NCI-H774 (cell line): Measurements from ENCODE around the gene OTX1.
"Not testable (repeated sequence)": the region's sequence is repeated elsewhere in the genome, so short reads cannot be mapped to it uniquely, and the experiment has no call there.

Source experiments
- DNase-seq: peaks from one replicate; lab custom pipeline; 2025; lab: John Stamatoyannopoulos, UW

Gene OTX1

DNA sequence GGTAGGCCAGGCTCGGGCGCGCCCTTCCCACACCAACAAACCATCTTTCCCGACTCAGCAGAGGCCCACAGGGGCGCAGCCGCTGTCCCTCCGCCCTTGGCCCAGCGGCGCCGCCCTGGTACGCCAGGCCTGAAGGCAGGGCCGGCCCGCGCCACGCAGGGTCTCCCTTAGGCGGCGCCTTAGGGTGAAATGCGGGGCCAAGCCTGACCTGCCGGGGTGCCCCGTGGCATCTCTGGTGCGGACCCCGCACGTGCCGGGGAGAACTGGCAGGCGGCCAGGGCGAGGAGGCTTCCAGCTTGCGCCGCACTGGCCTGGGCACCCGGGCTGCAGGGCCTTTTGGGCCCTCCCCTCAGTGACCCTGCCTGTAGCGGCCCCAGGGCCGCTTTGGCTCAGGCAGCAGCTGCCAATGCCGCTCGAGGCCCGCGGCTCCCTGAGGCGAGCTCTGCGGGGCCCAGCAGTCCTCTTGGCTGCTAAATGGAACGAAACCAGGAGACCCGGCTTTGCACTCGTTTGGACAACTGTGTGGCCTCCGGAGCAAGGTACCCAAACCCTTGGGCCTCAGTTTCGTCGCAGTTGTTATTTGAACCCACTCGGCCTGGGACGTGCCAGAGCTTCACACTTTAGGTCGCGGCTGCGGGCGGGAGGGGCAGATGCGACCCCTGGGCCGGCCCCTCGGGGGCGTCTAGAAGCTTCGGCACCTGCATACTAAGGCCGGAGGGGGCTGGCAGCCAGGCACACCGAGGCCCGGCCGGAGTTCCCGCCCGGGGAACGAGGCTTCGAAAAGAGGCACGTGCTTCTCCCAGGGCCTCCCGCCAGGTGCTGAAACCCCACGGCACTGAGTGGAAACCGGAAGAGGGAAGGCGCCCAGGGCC is 8.5 kb downstream of the OTX1 start:
- DNase-seq: no peak

DNA sequence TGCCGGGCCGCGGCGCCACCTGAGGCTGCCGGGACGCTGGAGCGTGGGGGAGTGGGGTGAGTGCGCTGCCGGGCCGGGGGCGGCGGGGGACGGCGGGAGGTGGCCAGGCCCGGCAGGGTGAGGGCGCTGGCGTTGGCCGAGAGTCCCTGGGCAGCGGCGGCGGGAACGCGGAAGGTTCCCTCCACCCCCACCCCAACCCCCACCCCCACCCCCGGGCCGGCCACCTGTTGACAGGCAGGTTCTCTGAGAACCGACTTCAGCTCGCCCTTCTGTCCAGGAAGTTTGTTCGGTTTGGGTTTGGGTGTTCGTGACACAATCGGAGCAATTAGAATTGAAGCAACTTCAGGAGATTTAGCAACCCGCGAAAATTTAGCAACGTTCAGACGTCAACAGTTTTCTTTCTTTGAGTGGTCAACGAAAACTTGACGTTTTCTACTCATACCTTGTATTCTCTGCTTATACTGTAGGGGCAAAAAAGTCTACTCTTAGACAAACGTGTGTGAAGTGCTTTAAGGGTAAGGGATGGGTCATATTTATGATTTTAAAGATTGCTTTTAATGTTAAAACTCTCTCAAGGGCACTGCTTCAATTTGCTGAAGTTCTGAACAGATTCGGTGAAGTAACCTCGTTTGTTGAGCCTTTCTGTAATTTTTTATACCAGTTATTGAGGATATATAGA is 9.3 kb downstream of the OTX1 start:
- no peak for DNase-seq

DNA sequence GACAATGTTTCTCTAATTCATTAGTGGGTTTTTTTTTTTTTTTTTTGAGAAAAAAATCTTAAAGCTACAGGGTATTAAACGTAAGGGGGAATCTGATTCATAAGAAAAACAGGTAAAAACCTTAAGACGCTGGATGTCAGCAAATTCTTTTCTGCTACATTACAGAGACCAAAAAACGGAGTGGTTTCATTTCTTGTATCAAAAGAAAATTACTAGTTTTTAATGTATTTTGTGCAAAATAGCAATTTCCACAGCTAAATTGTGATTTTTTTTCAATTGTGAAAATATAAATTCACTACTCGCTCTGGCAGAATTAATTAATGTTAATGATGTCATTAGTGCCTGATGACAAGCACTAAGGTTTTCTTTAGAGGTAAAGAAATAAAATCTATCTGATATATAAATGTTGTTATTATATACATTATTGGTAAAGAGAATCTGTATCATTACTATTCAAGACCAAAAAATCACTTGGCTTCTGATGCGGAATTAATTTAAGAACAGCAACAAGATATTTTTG is 9.9 kb downstream of the OTX1 start:
- no peak for DNase-seq

DNA sequence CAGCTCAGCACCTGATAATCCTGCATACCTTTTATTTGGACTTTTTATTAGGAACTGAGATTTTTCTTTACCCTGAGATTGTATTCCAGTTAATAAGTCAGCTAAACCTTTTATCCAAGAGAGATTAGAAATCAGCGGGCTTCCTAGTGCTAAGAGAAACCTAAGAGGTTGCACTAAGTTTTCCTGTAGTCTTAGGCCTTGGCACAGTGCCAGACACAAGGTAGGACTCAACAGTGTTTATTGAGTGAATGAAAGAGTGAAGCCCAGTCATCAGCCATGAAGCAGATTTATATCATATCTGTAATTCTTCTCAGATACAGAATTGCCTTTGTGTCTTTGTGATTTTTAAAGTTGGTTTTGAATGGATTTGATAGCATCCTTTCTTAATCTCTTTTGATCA is 13.6 kb downstream of the OTX1 start:
- DNase-seq: no peak

DNA sequence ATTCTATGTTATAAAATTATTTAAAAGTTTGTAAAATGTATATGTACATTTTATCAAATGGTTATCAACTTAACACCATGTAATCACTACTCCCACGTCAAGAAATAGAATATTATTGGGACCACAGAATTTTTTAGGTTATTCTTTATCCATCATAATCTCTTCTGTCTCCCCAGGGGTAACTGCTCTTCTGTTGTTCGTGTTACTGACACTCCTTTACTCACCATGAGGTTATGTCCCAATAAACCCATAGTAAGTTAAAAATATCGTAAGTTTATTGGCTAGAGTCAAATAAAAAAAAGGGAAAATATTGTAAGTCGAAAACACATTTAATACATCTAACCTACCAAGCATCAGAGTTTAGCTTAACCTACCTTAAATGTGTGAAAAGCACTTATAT is 14.0 kb downstream of the OTX1 start:
- no peak for DNase-seq

DNA sequence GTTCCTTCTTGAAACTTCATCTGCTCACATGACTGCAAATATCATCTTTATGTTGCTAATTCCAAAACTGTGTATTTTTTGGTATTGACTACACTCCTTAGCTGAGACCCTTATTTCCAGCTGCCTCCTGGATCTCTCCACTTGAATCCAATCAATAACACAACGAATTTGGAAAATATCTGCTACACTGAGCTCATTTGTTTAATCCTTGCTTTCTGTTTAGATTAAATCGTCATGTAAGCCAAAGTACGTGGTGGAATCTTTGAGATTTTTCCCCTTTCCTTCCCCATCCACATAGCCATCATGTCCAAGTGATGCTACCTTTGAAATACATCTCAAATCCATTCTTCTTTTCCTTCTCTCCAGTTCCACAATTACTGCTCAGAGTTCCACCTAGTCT is 15.6 kb downstream of the OTX1 start:
- DNase-seq: no peak

DNA sequence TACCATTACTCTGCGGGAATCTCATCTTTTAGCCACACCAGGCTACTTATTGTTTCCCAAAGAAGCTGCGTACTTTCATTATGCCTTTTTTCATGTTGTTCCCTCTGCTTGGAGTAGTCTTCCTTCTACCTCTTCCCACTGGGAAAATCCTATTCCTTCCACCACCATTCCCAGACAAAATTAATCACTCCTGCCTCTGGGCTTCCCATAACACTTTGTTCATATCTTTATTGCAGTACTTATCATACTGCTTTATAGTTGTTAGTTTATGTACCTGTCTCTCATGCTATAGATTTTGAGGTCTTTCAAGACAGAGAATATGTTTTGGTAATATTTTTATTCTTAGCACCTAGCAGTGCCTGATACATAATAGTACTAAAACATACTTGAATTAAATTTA is 16.2 kb downstream of the OTX1 start:
- DNase-seq: no peak

DNA sequence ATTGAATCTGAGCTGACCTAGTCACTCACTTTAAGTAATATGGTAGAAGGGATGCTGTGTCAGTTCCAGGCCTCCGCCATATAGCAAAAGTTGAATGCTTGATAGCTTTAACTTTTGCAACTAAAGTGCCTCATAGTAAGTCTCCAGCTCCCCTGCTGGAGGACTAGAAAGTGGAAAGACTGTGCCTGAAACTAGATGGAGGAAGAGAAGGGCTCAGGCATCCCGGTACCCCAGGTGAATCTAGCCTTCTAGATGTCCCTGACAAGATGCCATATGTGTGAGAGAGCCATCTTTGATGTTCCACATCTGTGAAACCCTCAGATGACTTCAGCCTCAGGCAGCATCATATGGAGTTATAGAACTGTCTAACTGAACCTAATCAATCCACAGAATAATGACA is 21.0 kb downstream of the OTX1 start:
- DNase-seq: no peak

DNA sequence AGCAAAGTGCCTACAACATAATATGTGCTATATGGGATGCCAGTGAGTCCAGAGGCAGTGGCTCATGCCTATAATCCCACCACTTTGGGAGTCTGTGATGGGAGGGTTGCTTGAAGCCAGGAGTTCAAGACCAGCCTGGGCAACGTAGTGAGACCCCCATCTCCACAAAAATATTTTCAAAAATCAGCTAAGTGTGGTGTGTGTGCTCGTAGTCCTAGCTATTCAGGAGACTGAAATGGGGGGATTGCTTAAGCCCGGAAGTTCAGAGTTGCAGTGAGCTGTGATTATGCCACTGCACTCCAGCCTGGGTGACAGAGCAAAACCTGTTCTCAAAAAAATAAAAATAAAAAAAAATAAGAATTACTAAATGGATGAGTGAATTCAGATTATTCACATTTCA is 23.4 kb downstream of the OTX1 start:
- DNase-seq: no peak

DNA sequence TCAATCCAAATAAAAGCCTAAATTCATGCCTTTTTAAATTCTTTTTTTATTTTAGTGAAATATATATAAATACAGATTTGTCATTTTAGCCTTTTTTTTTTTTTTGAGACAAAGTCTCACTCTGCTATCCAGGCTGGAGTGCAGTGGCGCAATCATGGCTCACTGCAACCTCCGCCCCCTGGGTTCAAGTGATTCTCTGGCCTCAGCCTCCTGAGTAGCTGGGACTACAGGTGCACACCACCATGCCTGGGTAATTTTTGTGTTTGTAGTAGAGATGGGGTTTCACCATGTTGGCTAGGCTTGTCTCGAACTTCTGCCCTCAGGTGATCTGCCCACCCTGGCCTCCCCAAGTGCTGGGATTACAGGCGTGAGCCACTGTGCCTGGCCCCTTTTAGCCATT is 23.8 kb downstream of the OTX1 start:
- not testable (repeated sequence) for DNase-seq

DNA sequence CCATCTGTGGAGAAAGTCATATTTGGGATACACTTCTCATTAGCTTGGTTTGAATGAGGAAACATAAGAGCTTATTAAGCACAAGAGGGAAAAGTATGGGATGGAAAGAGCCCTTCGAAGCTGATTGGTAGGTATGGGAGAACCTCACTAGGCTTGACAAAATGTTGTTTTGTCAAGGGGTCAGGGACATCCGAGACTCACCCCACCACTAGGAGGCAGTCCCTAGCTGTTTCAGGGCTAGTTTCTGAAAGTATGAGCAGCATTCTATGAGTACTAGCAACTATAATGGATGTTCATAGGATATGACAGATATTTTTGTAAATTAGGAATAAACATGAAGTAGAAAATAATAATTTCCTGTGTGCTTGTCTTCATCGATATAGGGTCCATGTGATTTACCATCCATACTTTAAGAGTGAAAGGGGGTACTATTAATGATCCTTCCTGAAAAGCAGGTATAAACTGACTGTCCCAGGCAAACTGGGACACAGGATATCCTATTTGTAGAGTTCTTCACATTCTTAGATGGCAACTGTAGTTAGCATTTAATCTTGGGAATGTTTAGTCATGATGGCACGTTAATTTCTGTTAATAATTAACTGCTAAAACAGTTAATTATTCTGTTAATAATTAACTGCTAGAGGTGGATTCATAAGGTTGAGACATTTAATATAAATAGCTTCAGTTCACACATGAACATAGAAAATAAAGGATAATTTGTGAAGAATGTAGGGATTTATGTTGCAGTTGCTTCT is 28.4 kb downstream of the OTX1 start:
- DNase-seq: no peak

DNA sequence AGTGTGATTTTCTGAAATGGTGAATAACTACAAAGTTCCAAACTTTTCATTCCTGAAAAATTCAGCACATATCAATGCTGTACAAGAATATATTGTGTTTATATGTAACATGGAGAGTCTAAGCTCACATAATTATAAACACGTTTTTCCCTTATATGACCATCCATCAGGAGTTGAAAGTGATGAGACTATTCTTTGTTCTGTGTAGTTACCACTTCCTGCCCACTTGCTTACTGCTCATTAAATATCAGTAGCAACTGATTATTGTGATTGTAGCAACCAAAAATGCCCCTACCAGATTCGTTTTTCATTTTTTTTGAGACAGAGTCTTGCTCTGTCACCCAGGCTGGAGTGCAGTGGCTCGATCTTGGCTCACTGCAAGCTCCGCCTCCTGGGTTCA is 30.8 kb downstream of the OTX1 start:
- DNase-seq: no peak

DNA sequence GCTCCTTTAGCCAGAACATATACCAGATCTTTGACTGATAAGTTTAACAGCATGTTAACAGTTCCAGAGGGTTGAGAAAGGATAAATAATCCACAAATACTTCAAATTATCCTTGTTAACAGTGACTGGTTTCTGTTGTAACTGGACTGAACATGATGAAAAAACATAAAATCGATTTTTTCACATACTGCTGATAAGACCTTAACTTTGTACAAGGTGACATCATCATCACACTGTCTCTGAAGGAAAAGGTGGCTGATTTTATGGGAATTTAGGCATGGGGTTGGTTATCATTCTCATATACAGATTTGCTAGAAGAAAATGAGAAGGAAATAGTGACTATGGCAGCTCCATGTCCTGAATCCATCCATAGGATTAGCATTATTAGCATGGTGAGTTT is 36.1 kb downstream of the OTX1 start:
- no peak for DNase-seq

DNA sequence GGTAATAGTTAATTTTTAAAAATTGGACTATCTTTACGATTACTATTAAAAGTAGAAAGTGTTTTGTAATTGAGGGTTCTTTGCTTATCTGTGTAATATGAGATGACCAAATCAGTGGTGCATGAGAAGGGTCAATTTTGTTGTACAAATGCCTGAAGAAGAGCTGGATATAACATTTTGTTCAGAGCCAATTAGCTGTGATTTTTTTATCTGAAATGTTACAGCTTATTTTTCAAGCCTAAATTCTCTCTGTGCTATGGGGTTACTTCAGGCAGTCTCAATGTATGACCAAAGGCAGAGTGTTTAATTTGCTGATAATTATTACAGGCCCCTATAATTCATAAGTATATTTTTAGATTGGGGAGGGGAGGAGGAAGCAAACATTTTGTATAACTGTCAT is 41.8 kb downstream of the OTX1 start:
- no peak for DNase-seq

DNA sequence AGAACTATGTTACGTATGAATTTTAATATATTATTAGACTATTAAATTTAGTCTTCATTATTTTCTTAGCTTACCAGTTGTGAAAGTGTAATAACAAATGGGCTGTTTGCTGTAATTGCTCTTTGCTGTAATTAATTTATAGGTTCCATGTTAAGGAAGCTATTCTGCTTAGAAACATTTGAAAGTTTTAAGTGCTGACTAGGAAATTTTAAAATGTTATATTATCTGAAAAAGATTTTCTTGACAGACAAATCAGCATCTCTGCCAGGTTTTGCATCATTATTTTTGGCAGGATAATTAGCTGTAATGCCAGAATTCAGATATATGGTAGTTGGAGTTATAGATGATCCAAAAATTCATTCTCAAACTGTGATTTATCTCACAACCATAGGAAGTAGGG is 42.2 kb downstream of the OTX1 start:
- DNase-seq: no peak

DNA sequence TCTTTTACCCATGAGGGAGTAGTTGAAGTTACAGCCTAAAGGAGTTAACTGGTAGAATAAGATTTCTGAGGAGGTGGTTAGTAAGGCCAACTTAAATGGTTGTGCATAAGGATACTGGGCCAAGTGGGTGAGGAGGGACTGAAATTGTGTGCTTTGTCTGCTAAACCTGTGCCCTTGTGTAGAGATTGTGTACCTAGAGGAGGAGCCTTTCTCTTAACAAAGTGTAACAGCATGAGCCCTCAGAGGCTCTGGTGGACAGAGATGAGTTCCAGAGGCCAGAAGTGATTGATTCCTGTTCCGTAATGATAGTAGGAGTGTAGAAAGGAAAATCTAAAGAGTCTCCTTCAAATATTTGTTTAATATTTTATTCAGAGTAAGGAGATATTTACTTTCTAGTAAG is 42.9 kb downstream of the OTX1 start:
- no peak for DNase-seq

DNA sequence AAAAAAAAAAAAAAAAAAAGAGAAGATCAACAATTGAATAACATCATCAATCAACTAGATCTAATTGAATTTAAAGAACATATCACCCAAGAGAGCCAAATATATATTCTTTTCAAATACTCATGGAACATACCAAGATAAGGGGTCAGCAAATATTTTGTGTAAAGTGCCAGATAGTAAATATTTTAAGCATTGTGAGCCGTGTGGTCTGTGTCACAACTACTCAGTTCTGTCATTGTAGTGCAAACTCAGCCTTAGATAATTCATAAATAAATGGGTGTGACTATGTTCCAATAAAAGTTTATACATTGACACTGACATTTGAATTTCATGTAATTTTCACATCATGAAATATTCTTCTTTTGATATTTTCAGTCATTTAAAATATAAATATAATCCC is 45.9 kb downstream of the OTX1 start:
- DNase-seq: no peak

DNA sequence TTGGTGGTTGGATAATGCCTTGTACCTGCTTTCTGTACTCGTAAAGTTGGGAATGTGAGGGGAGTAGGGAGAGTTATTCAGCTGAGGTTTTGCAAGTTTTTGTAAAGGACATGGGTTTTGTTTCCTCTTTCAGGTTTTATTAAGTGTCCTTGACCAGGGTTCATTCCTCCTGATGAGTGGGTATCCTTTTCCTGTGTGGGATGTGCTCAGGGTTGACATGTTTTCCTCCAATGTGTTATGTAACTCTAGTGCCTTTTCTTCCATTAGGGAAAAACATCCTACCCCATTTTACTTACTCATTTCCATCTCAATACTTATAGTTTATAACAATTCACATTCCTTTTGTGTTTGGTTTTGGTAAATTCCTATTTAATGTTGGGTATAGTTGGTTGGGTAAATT is 48.4 kb downstream of the OTX1 start:
- no peak for DNase-seq

DNA sequence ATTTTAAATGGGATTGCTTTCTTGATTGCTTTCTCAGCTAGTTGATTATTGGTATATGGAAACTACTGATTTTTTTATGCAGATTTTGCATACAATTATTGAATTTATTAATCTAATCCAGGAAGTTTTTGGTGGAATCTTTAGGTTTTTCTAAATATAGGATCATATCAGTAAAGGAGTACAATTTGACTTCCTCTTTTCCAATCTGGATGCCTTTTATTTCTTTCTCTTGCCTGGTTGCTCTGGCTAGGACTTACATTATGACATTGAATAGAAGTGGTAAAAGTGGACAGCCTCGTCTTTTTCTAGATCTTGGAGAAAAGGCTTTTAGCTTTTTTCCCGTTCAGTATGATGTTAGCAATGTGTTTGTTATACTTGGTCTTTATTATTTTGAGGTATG is 51.3 kb downstream of the OTX1 start:
- no peak for DNase-seq

DNA sequence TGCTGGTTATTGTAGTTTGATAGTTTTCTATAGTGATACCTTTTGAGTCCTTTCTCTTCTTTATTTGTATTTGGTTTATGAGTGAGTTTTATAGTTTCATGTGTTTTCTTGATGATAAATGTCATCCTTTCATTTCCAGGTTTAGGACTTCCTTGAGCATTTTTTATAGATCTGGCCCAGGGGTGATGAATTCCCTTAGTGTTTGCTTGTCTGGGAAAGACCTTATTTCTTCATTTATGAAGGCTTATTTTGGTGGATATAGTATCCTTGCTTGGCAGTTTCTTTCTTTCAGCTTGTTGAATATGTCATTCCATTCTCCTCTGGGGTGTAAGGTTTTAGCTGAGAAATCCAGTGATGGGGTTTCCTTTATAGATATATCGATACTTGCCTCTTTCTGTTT is 53.9 kb downstream of the OTX1 start:
- no peak for DNase-seq
